ENCODE data around the gene LAP3.

The LAP3 gene

DNA sequence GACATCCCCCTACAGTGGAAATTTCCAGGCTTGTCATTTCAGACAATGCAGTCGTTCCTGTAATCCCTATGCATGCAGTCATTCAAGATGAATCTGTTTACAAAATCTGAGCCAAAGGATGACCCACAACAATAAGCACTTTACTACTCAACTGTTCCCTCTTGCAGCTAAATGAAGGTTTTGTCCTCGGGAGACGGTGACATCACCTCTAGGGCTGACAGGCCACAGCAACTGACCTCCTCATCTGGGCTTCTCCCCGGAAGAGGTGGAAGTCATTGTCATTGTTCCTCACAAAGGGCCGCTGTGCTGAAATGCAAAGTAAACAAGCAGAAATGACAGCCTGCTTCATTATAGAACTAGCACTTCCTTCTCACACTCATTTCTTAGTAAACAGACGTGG, 32.8 kb upstream of the LAP3 start:
- TF ChIP-seq, protein P1, sequence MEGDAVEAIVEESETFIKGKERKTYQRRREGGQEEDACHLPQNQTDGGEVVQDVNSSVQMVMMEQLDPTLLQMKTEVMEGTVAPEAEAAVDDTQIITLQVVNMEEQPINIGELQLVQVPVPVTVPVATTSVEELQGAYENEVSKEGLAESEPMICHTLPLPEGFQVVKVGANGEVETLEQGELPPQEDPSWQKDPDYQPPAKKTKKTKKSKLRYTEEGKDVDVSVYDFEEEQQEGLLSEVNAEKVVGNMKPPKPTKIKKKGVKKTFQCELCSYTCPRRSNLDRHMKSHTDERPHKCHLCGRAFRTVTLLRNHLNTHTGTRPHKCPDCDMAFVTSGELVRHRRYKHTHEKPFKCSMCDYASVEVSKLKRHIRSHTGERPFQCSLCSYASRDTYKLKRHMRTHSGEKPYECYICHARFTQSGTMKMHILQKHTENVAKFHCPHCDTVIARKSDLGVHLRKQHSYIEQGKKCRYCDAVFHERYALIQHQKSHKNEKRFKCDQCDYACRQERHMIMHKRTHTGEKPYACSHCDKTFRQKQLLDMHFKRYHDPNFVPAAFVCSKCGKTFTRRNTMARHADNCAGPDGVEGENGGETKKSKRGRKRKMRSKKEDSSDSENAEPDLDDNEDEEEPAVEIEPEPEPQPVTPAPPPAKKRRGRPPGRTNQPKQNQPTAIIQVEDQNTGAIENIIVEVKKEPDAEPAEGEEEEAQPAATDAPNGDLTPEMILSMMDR (IDR thresholded peaks at IDR 0.05; ENCODE audit: low read depth, low read length), result no peak
- no peak overlapping the region for H3K4me3 ChIP-seq (ENCODE audit: low read depth, low read length)

DNA sequence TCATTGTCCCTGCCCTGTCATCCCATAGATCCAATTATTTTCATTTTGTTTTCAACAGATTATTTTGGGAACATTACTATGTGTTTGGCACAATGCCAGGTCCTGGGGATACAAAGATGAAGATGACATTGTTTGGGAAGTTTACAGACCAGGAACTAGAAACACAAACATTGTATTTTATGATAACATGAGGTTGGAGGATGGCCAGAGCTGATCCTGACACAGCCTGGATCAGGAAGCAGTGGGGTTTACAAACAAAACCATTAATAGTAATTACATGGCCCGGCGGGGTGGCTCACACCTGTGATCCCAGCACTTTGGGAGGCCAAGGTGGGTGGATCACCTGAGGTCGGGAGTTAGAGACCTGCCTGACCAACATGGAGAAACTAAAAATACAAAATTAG, 32.2 kb upstream of the LAP3 start:
- TF ChIP-seq, protein P1 (IDR thresholded peaks at IDR 0.05; ENCODE audit: low read depth, low read length), result no peak
- H3K4me3 ChIP-seq (ENCODE audit: low read depth, low read length), result no peak overlapping the region

DNA sequence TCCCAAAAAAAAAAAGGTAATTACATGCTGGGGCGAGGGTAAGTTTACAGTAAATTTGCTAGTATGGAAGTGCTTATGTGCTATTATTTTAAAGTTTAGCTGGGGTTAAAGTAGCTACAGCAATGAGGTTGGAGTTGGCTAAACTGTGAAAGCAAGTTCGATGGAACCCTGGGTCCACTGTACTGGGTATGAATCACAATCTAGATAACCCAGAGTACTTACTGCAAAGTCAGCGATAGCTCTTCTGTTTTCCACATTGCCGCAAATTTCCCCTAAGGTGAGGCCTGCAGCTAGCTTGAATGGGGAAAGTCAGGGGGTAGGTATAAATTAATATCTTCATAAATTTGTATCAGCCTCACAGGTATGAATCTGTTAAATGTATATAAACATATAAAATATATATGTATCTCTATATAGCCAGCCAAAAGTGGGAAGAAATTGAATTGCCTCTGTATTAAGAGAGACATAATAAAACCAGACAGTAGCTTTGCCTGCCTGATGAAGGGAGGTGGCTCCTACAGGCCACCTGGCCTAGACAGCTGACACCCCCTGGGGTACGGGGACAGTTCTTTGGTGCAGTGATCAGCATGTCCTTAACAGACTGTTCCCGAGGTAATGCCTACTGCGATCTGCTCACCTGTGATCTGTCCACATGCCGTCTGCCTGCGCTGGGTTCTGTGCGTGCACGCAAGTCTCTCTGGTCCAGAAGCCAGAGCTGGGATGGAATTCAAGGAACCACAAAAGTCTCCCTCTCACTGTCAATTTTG, 31.4 kb upstream of the LAP3 start:
- H3K4me3 ChIP-seq (ENCODE audit: low read depth, low read length), result no peak overlapping the region
- TF ChIP-seq, protein P1 (IDR thresholded peaks at IDR 0.05; ENCODE audit: low read depth, low read length), result no peak

DNA sequence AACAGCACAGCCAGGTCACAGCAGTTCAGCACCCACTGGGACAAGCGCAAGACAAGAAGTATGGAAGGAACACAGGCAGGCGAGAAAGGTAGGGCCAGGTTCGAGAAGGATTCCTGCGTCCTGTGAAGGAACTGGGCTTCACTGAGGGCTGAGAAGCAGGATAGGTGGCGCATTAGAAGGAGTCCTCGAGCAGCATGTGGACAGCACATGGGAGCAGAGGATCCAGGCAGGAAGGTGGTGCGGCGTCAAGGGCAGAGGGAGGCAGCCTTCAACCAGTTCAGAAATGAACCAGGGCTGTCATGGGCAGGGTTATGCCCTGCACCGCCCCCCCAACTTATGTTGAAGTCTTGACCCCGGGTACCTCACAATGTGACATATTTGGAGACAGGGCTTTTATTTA, 30.8 kb upstream of the LAP3 start:
- TF ChIP-seq, protein P1 (IDR thresholded peaks at IDR 0.05; ENCODE audit: low read depth, low read length), result no peak
- no peak overlapping the region for H3K4me3 ChIP-seq (ENCODE audit: low read depth, low read length)

DNA sequence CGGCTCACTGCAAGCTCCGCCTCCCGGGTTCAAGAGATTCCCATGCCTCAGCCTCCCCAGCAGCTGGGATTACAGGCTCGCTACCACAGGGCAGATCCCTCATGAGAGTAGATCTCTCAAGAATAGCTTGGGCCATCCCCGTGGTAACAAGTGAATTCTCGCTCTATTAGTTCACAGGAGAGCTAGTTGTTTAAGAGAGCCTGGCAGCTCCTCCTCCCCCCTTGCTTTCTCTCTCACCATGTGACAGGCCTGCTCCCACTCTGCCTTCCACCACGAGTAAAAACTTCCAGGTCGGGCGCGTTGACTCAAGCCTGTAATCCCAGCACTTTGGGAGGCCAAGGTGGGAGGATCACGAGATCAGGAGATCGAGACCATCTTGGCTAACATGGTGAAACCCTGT, 30.3 kb upstream of the LAP3 start:
- TF ChIP-seq, protein P1 (IDR thresholded peaks at IDR 0.05; ENCODE audit: low read depth, low read length), result no peak
- H3K4me3 ChIP-seq (ENCODE audit: low read depth, low read length), result no peak overlapping the region

DNA sequence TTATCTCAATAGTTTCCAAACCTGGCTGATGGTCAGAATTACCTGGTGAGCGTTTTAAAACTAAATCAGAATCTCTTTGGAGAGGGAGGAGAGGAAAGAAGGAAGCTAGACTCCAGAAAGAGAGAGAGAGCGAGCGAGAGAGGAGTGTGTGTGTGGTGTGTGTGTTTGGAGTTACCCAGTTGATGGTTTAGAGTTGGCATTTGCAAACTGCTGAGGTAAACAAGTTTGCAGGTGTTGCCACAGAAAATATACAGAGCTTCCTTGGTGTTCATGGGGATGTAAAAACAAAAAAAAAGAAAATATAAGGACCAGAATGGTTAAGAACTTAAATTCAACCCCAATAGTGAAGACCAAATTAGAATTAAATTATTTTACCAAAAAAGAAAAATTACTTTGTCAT, 26.4 kb upstream of the LAP3 start:
- H3K4me3 ChIP-seq (ENCODE audit: low read depth, low read length), result no peak overlapping the region
- TF ChIP-seq, protein P1 (IDR thresholded peaks at IDR 0.05; ENCODE audit: low read depth, low read length), result no peak

DNA sequence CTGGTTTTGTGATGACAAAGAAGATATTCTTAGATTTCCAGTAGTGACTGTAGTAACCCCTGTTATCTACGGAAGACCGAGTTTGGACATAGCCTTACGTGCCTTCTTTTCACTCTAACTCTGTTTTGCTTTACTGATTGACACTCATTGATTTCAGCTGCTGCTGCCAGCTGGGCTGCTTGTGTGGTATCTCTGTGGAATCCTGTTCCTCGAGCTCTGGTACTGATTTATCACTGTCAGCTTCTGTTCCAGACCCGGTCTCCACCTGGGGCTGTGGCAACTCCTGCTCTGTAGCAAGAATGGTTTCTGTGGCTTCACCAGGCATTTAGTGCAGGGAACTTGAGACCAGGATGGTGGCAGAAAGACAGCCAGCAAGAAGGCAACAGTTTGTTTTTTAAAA, 24.6 kb upstream of the LAP3 start:
- TF ChIP-seq, protein P1 (IDR thresholded peaks at IDR 0.05; ENCODE audit: low read depth, low read length), result no peak
- H3K4me3 ChIP-seq (ENCODE audit: low read depth, low read length), result no peak overlapping the region
